ENCODE data around the gene DBX1.

Gene DBX1

DNA sequence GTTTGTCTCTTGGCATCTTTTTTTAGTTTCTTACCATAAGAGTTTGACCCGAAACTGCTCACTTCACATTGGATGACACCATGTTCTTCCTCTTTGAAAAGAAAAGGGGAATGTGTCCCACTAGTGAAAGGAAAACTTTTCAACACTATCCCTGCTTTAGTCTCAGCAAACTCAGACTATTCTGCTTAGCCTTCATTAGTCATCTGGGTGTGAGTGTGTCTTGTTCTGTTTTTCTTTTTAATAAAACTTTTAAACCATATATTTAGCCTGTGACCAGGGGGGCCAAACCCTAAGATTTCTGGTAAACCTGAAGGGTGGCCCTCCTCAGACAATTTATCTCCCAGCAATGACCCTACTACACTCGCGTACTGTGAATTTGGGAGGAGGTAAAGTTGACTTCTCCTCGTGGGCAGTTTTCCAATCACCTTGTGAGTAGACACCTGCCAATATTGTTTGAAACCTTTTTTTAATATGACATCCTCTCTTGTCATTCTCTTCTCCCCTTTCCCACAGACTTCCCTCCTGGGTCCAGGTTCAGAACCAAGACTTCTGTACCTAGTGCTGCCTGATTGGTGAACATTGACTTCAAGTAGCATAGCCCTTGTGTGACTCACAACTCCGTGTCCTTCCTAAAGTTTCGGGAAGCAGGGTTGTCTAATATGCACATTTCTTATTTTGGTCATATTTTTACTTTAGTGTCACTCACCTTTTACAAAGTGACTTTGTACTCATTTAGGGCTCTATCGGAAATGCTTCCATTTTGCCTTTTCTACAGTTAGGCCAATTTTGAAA is 39.9 kb downstream of the DBX1 start:
- DNase-seq = no peak

DNA sequence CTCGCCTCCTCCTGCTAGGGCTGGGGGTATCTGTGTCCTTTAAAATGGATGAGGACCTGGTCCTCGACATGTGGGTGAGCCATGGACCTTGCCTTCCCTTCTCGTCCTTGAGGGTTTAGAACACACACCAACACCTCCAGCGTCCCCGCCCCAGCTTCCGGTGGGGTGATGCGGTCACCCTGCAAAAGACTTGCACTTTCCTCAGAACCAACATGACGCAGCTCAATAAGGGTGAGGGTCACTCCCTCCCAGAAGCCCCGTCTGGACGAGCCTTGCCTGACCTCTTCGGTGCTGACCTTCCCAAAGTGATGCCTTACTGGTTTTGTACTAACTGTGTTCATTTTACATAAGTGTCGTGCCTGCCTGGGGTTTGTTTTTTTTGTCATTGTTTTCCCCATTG is 41.0 kb downstream of the DBX1 start:
- no peak for DNase-seq

DNA sequence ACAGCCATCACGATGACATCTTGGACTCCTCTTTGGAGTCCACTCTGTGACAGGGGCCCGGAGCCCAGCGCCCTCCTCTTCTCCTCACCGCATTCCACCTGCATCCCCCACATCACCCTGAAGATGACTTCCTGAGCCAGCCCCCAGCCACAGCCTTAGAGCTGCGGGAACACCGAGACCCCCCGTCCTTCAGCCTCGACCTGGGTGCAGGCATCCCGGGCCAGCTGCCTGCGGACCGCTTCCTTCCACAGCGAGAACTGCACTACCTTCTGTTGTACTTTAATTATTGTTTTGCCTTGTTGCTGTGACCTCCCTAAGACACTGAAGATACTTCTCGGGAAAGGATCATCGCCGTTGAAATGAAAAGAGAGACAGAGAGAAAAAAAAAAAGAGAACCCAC is 42.1 kb downstream of the DBX1 start:
- no peak for DNase-seq

DNA sequence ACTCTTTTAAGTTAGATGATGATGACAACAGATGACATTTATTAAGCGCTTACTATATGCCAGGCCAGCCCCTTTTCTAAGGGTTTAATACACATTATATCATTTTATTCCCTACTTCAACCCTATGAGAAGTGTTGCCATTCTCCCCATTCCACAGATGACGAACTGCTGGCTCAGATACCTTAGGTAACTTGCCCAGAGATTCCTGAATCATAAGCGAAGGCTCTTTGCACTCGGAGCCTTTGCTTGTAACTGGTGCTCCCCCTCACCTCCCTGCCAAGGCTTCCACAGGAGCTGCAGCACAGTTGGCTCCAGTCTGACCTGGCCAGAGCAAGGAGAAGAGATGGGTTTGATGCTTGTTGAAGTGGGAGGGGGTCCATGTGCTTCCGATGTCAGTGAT is 43.0 kb downstream of the DBX1 start:
- DNase-seq = no peak

DNA sequence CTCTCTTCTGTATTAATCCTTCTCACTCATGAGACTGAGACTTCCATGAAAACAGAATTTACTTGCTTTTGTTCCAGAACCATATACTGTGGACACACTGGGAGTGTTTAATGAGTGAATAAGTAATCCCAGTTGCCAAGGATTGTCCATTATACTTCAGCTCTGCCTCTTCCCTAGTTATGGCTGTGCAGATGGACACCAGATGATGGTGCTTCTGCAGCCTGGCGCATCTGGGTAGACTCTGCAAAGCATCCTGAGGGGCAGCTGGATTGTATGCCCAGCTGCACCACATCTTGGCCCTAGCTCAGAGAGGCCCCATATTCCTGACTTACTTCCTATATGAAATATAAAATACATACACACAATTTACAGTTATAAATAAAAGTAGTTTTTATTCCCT is 43.5 kb downstream of the DBX1 start:
- no peak for DNase-seq

DNA sequence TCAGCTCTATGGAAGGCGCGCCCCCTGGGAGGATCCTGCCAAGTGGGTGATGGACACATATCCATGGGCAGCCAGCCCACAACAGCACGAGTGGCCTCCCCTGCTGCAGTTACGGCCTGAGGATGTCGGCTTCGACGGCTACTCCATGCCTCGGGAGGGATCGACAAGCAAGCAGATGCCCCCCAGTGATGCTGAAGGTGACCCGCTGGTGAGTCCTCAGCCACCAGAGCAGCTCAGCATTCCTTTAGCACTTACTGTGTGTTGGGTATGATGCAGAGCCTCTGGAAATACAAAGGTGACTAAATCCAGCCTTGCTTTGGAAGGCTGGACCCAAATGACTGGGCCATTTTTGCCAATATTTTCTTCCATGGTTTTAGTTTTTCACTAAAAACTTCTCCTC is 45.7 kb downstream of the DBX1 start:
- DNase-seq = no peak

DNA sequence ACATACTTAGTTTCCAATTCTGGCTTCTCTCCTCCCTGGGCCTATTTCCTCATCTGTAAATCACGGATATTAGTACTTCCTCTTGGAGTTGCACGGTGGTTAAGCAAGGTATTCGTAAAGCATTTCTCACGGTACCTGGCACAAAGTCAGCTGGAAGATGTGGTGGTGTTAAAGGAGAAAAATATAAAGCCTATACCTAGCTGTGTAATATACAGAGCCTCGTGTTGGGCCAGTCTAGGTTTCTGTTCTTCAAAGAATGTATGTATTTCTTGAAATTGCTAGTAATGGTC is 47.2 kb downstream of the DBX1 start:
- no peak for DNase-seq

DNA sequence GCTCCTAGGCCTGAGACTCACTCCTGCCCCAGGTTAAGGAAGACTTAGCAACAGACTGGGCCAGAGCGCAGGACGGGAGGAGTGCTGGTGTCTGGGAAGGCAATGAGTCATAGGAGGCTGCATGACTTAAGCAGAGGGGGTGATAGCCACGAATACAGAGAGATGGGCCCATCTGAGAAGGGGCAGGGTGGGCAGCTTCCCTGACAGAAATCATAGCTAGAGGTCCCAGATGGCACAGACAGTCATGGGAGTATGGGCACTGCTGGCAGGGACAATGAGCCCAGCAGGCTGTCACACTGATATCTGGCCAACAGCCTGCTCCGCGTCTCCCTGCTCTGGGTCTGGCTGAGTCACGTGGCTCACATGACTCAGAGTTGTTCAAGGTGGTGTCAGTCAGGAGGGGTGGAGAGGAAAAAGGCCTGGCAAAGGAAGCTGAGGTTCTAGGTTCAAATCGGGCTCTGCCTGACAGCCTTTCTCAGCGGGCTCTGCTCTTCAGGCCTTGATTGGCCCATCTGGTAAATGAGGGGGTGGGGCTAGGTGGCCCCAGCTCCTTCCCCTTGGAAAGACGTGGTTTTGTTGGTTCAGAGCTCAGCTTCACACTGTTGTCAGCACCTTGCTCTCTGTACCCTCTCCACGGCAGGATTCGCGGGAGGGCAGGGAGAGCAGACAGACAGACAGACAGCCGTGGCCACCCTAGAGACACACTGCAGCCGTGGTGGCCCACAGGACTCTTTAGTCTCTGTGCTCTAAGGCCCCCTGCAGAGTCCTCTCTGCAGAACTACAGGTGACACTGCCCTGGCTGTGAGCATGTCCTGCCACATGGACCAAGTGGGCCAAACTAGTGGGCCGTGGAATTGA is 47.8 kb downstream of the DBX1 start:
- DNase-seq = no peak

DNA sequence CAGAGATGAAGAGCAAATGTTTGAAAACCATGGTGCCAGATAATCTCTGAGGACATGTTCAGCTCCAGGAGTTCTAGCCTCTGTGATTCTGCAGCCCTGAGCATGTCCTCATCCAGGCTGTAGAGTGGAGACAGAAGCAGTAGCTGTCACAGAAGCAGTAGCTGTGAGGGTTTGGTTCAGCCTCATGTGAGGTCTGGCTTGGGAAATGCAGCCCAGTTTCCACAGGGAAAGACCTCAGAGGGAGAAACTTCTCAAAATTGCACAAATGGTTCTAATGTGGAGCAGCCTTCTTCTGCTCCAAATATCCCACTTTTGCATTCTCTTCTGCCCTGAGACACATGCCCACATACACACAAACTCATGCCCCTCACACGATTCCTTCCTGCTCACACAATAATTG is 48.4 kb downstream of the DBX1 start:
- no peak for DNase-seq

DNA sequence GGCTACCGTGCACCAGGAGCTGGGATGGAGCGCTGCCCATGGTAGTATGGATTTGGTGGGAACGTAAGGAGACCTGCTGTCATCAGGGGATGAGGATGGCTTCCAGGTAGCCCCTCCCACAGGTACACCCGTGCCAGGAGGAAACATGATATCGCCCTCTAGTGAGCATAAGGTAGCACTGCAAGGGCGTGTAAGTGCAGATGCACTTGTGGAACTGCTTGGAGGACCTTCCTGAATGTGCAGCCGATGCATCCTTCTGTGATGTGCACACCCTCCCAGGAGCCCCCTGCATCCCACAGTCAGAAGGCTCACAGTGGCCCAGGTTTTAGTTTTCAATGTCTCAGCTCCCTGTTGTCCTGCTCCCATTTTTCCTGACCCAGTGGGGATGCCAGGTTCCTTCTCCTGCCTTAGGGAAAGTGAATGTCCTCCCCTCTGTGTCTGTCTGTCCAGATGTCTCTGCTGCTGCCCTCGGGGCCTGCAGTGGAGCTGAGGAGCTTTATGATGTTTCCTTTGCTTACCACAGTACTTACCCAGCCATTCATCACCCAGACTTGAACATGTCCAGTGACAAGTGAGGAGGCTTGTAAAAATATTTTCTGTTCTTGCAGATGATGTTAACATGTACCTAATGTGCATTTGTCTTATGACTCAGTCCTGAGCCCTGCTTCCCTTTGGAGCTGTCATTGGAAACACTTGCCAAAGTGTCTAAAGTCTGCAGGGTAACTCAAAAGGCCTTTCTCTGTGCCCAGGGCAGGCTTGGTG is 49.2 kb downstream of the DBX1 start:
- peak; percentile 60 to 78 for DNase-seq

DNA sequence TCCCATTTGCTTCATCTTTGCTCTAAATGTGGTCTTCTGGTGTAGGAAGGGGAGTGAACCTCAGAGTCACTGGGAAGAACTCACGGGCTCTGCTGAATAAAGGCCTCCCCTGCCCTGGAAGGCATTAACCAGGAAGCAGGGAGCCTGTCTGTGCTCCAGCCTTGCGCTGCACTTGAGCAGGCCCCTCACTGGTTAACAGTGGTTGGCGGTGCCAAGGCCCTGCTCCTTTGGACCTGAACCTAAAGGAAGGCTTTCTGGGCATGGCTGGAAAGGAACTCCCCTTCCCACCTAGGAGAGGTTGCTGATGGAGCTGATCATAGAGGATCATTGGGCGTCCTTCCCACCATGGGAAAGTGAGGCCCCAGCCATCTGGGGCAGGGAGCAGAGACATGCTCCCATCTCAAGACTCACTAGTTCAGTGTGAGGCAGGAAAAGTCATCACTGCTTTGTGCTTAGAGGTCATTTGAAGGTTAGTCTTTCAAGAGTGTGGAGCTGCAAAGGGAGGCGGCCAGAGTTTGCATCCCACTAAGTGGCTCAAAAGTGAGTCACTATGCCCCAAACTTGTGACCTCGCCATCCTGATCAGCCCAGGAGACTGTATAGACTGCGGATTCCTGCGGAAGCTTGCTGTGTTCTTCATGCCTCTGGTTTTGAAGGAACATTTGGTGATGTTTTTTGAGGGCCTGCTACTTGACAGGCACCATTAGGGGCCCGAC is 50.4 kb downstream of the DBX1 start:
- no peak for DNase-seq
